ENCODE measurements around the gene TNFRSF12A.

The TNFRSF12A gene

DNA sequence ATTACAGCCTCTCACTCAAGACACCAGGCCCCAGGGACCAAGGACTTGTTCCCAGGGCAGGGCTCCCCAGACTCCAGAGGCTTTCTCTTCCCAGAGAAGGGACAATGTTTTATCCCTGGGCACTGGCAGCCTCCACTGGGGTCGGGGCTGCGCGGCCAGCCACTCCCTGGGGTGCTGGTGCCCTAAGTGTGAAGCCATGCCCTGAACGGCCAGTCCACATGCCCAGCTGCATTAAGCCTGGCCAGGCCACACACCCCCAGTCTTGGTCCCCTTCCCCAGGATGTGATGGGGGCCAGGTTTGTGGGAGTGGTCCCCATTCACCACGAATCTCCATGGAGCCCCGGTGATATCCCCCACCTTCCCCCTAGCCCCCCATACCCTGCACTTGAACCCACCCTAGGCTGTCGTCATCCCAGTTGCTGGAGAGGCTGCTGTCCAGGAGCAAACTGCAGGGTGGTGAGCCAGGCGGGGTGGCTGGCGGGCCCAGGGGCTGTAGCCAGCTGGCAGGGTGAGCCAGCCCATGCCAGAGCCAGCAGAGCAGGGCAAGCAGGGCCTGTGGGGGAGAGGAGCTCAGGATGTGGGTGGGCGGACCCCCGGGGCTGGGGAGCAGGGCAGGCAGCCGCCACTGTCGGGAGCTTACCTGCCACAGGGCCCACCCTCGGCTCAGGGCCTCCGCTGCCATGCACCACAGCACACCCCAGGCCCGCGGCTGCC, 46.4 kb upstream of the TNFRSF12A start:
- TF ChIP-seq, protein P1, sequence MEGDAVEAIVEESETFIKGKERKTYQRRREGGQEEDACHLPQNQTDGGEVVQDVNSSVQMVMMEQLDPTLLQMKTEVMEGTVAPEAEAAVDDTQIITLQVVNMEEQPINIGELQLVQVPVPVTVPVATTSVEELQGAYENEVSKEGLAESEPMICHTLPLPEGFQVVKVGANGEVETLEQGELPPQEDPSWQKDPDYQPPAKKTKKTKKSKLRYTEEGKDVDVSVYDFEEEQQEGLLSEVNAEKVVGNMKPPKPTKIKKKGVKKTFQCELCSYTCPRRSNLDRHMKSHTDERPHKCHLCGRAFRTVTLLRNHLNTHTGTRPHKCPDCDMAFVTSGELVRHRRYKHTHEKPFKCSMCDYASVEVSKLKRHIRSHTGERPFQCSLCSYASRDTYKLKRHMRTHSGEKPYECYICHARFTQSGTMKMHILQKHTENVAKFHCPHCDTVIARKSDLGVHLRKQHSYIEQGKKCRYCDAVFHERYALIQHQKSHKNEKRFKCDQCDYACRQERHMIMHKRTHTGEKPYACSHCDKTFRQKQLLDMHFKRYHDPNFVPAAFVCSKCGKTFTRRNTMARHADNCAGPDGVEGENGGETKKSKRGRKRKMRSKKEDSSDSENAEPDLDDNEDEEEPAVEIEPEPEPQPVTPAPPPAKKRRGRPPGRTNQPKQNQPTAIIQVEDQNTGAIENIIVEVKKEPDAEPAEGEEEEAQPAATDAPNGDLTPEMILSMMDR (conservative IDR thresholded peaks at IDR 0.05; ENCODE audit: low read depth) = no peak
- CTCF ChIA-PET = interaction anchor here (0.6 kb wide), 1 partner anchor 42 kb away, joined by 4 read pairs; no protein-coding TSS in a partner anchor
- H3K27ac ChIP-seq = peak overlapping the region; percentile 84
- DNase-seq (ENCODE audit: low spot score) = no peak
- POLR2A ChIA-PET (ENCODE audit: low non-redundant PET) = no interaction called here

DNA sequence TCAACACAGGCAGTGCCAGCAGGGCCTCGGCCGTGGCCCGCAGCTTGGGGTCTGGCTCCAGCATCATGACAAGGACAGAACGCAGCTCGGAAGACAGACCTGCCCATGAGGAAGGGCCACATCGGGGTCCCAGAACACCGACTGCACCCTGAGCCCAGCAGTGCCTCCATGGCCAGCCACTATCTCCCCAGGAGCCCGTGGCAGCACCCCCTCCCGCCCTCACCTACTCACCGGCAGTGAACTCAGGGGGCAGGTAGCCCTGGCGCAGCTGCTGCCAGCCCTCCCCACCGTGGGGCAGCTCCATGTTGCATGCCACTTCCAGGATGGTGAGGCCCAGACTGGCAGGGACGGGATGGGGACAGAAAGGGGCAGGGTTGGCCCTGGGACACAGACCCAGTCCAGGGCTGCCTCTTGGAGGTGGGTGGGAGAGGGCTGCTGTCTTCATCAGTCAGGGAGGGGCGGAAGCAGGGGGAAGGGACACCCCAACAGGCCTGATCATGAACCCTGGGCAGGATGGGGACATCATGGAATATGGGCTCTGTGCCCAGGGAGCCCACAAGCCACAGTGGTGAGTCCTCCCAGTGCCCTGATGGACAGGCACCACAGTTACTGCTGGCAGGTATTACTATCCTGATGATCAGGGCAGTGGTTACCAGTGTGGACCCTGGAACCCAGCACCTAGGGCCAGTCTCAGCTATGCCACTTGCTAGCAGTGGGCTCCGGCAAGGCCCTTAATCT, 45.7 kb upstream of the TNFRSF12A start:
- H3K27ac ChIP-seq = peak overlapping the region; percentile 84
- ChIA-PET CTCF (no interaction called here), POLR2A (ENCODE audit: low non-redundant PET) (no interaction called here)
- DNase-seq (ENCODE audit: low spot score) = no peak
- TF ChIP-seq, protein P1 (conservative IDR thresholded peaks at IDR 0.05; ENCODE audit: low read depth) = no peak

DNA sequence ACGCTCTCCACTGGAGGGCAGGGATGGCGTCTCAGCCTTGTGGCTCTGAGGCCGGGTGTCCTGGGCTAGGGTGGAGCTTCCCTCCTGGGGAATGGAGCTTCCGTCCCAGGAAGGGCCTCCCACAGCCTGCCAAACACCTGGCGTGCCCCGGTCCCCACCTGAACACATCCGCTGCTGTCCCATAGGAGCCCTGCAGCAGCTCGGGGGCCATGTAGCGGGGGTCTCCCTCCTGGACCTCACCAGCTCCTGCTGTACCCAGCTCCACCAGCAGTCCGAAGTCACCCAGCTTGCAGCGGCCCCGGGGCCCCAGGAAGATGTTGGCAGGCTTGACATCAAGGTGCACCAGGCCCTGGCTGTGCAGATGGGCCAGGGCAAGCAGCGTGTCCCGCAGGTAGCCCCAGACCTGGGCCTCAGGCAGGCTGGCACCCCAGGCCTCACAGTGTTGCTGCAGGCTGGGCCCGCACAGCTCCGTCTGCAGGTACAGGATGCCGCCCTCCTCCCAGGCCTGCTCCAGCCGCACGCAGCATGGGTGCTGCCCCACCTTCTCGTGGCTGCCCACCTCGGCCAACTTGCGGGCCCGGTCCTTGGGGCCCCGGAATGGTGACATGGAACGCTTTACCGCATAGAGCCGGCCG, 44.9 kb upstream of the TNFRSF12A start:
- POLR2A ChIA-PET (ENCODE audit: low non-redundant PET) = no interaction called here
- H3K27ac ChIP-seq = peak overlapping the region; percentile 84
- TF ChIP-seq, protein P1 (conservative IDR thresholded peaks at IDR 0.05; ENCODE audit: low read depth) = no peak
- CTCF ChIA-PET = no interaction called here
- no peak for DNase-seq (ENCODE audit: low spot score)

DNA sequence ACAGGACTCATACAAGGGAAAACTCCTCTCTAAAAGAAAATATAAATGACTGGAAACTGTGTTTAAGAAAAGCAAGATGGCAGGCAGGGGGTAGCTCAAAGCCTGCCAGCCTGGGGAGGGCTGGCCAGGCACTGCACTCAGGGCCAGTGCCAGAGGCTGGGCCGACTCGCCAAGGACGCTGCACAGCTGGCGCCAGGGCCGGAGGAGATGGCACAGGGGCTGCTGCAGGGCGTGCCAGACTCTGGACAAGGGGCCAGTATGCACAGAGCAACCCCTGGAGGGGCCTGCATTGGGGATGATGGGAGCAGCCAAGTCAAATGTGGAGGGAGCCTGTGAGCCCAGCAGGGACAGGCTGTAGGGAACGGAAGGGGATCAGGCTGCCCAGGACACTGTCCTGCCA, 44.0 kb upstream of the TNFRSF12A start:
- H3K27ac ChIP-seq = peak overlapping the region; percentile 84
- POLR2A ChIA-PET (ENCODE audit: low non-redundant PET) = no interaction called here
- TF ChIP-seq, protein P1 (conservative IDR thresholded peaks at IDR 0.05; ENCODE audit: low read depth) = no peak
- CTCF ChIA-PET = no interaction called here
- DNase-seq (ENCODE audit: low spot score) = no peak

DNA sequence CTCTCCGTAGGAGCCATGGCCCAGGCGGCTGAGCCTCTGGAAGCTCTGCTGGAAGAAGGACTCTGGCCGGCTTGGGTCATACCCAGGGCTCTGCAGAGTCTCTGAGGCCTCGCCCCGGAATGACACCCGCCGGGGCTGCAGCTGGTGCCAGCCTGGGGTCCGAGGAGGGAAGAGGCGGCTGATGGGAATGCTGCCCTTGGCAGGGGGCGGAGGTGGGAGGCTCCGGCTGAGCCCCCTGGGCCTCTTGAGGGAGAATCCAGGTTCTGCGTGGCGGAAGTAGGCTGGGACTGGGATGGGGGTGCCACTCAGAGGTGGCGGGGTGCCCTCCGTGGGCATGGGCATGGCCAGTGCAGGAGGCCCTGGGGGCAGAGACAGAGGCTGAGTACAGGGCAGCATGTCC, 43.5 kb upstream of the TNFRSF12A start:
- POLR2A ChIA-PET (ENCODE audit: low non-redundant PET) = no interaction called here

DNA sequence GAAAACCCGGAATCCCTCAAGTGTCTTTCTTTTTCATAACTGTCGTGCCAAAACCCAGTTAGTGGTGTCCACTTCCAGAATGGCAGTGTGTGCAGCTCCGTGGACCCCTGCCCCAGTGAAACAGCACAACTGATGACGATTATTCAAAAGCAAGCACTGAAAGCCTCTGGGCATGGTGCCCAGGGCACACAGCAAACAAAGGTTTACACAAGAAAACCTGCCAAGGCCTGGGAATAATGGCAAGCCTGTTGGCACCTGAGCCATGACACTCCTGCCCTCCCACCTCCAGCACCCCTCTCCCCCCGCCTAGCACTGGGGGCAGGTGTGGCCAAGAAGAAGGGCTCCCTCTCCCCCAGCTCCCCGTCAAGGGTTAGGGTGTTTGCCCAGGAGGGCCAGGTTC, 42.7 kb upstream of the TNFRSF12A start:
- TF ChIP-seq, protein P1 (conservative IDR thresholded peaks at IDR 0.05; ENCODE audit: low read depth) = no peak
- peak overlapping the region; percentile 84 for H3K27ac ChIP-seq
- ChIA-PET CTCF (interaction anchor here (0.8 kb wide), 1 partner anchor 8 kb away, joined by 3 read pairs; no protein-coding TSS in a partner anchor), POLR2A (ENCODE audit: low non-redundant PET) (no interaction called here)
- no peak for DNase-seq (ENCODE audit: low spot score)

More for the DNA sequence above, 43.5 kb upstream of the TNFRSF12A start:
- DNase-seq (ENCODE audit: low spot score) = no peak
- CTCF ChIA-PET = no interaction called here
- peak overlapping the region; percentile 84 for H3K27ac ChIP-seq
- TF ChIP-seq, protein P1 (conservative IDR thresholded peaks at IDR 0.05; ENCODE audit: low read depth) = no peak

Measured in RWPE1 (cell line).